Activated CD4-positive, alpha-beta T cell treated with anti-CD3 and anti-CD28 coated beads, Interleukin-2, amount 50 U/mL, for 16 hours (primary cell): ENCODE data around the gene RPL9.
"Not testable (repeated sequence)": the region's sequence is repeated elsewhere in the genome, so short reads cannot be mapped to it uniquely, and the experiment has no call there.

ENCODE experiments used
- DNase-seq: peaks from one replicate; pipeline ENCODE4 v3.0.0-alpha.2; 2020

RPL9 gene

DNA sequence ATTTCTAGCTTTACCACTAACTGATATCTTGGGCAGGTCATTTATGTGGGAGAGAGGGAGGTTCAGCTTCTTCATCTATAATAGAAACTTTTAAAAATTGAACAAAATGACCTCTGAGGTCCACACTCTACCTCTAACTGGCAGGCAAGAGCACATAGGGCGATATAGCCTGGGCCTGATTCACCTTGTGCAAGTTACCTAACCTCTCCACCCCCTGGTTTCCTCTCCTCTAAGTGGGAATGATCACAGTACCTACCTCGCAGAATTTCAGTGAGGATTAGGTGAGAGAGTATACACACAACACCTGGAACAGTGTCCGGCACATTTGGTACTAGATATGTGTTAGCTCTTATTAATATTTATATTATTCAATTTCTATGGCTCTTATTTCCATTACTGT, 36.5 kb downstream of the RPL9 start:
- no peak for DNase-seq

DNA sequence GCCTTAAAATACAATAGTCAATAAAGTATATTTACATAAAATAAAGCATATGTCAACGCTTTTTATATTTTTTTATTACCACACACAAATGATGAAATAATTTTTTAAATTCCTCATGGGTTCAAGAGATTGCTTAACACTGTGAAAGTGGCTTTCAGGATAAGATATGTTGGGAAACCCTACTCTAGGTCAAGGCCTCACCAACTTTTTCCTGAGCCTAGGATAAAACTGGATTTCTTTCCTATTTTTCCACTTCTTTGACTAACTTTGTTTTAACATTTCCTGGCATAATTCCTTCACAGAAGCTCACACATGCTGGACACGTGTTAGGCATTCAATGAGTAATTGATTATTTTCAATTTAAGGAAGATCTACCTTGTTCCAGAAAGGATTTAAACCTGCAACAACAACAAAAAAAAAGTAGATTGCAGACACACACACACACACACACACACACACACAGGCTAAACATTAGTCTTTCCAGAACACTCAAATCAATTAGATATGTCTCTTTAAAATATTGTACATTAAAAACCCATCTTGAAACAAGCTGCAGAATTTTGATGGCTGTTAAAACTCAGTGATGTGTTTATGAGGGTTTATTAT, 42.9 kb downstream of the RPL9 start:
- no peak for DNase-seq

- not testable (repeated sequence) for DNase-seq
Measured at GRCh38 chr4:39411561-39411960, 47.2 kb downstream of the RPL9 start.

DNA sequence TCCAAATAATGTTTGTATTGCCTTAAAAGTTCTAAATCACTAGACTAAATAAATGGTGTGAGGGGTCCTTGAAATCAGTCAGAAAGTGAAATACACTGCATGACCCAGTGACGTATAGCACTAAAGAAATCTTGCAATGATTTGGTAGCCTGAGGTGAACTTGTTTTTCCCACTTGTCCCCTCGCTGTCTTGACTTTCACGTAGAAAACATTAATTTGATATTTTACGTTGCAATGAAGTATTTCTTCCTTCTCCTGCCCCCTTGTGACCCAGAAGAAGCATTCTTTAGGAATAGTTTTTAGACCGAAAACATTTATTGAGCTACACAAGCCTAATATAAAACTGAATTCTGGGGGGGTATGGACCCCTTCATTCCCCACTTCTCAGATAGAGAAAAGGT, 48.3 kb downstream of the RPL9 start:
- no peak for DNase-seq

DNA sequence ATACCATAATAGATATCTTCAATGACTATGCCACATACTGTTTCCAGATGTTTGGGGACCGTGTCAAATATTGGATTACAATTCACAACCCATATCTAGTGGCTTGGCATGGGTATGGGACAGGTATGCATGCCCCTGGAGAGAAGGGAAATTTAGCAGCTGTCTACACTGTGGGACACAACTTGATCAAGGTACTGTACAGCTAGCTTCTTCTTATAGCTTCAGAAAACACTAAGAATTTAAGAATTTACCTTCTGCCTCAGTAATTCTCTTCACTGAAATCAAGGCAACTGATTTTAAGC, 51.2 kb downstream of the RPL9 start:
- no peak for DNase-seq

DNA sequence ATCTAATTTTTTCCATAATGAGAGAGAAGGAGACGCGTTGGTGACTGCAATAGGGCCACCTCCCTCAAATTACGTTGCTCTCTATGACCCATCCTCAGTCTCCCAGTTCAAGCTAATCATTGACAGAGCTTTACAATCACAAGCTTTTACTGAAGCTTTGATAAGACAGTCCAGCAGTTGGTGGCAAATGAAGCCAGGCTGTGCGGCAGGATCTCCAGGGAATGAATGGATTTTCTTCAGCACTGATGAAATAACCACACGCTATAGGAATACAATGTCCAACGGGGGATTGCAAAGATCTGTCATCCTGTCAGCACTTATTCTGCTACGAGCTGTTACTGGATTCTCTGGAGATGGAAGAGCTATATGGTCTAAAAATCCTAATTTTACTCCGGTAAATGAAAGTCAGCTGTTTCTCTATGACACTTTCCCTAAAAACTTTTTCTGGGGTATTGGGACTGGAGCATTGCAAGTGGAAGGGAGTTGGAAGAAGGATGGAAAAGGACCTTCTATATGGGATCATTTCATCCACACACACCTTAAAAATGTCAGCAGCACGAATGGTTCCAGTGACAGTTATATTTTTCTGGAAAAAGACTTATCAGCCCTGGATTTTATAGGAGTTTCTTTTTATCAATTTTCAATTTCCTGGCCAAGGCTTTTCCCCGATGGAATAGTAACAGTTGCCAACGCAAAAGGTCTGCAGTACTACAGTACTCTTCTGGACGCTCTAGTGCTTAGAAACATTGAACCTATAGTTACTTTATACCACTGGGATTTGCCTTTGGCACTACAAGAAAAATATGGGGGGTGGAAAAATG, 51.7 kb downstream of the RPL9 start, which contains the start of gene KLB:
Gene KLB (plus strand): TSS at position 168 of the 821 bp plus-strand sequence. CDS start 20 bp downstream, at position 188.
- DNase-seq, result no peak
